Upper lobe of right lung (tissue), 1 donor: Measurements from ENCODE around the gene GABRA4. TPM values are rescaled to one million over a fixed set of nuclear protein-coding genes. Genes with fewer than 3 reads are reported as not detected.

Source experiments
- ATAC-seq: fragments of 200-7000 bp; cut with Tn5 transposase; one replicate; pipeline ENCODE4 v1.9.1; 2020; ENCODE audit warnings: mild to moderate bottlenecking, moderate library complexity
- DNase-seq: peaks from one replicate; pipeline ENCODE4 v3.0.0-alpha.2; 2020
- H3K27ac ChIP-seq: fragments of 200-600 bp; one replicate; pipeline ENCODE4 v1.8.0; 2022
- H3K27me3 ChIP-seq: fragments of 200-600 bp; one replicate; pipeline ENCODE4 v1.8.0; 2022; ENCODE audit warnings: mild to moderate bottlenecking
- H3K36me3 ChIP-seq: fragments of 200-600 bp; one replicate; pipeline ENCODE4 v1.8.0; 2022
- H3K4me1 ChIP-seq: fragments of 200-600 bp; one replicate; pipeline ENCODE4 v1.8.0; 2022
- H3K4me3 ChIP-seq: fragments of 200-600 bp; one replicate; pipeline ENCODE4 v1.8.0; 2022; ENCODE audit warnings: mild to moderate bottlenecking
- H3K9me3 ChIP-seq: fragments of 200-600 bp; one replicate; pipeline ENCODE4 v1.8.0; 2022
- intact Hi-C: fragments of 100-400 bp; cut with DNase I; formaldehyde crosslinking; loops from one replicate; pipeline ENCODE4 v1.11.0; 2022
- total RNA-seq: library from RNA; stranded (reverse); fragmentation: NEBNext Ultra II Directional; extraction: Animal tissue kit (Norgen Biotek cat#: 25700); gene quantifications from one replicate; pipeline ENCODE4 v1.2.1, GENCODE V29; 2021
- TF ChIP-seq, protein P1 (sequence below): fragments of 200-600 bp; IDR thresholded peaks from one replicate; pipeline ENCODE4 v1.8.0; 2022; ENCODE audit warnings: antibody characterized with exemption
- donor health status: DM: no; HTN: yes; CAD: no; lungs with severe emphysema.

GABRA4 gene
- total RNA-seq, 1 donor from 2014 or later = not detected

DNA sequence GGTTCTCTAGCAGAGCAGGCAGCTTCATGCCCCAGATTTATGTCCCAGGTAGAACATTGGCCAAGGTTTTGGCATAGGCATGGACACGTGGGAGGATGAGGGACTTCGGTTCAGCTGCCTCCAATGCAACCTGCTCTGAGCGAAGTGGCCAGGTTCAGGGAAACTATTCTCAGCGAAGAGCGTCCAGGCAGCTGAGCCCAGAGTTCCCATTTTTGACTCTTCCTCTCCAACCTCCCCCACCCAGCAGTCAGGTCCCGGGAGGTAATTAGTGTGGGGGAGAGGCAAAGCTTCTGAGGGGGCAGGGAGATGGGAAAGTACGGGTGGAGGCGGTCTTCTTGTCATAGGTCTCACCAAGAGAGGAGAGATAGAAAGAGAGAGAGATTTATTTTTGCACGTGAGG is 1.0 kb downstream of the GABRA4 start:
- intact Hi-C loops = no loop called here
- DNase-seq (no peak), ATAC-seq (no peak)
- Histone ChIP-seq H3K27me3 (peaks cover 38% of the 10 kb centered on the region), H3K27ac (no peak overlapping the region), H3K4me1 (peaks cover 10% of the 10 kb centered on the region), H3K9me3 (no peaks in the 10 kb centered on the region), H3K4me3 (no peak overlapping the region), H3K36me3 (no peaks in the 10 kb centered on the region)
- TF ChIP-seq, protein P1, sequence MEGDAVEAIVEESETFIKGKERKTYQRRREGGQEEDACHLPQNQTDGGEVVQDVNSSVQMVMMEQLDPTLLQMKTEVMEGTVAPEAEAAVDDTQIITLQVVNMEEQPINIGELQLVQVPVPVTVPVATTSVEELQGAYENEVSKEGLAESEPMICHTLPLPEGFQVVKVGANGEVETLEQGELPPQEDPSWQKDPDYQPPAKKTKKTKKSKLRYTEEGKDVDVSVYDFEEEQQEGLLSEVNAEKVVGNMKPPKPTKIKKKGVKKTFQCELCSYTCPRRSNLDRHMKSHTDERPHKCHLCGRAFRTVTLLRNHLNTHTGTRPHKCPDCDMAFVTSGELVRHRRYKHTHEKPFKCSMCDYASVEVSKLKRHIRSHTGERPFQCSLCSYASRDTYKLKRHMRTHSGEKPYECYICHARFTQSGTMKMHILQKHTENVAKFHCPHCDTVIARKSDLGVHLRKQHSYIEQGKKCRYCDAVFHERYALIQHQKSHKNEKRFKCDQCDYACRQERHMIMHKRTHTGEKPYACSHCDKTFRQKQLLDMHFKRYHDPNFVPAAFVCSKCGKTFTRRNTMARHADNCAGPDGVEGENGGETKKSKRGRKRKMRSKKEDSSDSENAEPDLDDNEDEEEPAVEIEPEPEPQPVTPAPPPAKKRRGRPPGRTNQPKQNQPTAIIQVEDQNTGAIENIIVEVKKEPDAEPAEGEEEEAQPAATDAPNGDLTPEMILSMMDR = no peak

DNA sequence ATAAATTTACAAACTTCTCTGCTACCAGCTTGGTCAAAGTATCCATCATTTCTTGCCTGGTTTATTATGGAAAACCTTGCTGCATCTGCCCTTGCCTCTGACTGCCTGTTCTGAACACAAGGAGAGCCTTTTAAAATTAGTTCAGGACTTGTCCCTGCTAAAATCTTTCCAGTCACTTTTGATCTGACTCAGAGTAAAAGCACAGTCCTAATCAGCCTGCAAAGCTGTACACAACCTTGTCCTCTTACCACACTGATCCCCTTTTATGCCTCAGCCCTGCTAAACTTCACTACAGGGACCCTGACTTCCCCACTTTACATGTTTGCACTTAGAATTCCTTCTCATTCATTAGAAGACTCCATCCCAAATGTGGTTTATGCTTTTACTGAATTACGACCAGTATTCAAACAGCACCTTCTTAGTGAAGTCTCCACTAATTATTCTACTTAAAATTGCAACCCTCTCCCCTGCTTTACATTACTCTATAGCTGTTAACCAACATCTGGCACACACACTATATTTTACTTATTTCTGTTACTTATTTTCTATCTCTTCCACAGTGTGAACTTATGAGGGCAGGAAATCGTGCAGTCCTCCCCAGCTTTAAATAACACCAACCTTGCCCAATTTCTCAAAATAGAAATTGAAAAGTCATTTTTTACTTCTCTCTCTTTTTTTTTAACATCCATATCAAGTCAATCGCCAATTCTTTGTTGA is 6.3 kb downstream of the GABRA4 start:
- peaks cover 8% of the 10 kb centered on the region for H3K27me3 ChIP-seq
- ATAC-seq (no peak), DNase-seq (no peak)
- intact Hi-C loops = no loop called here
- no peak overlapping the region for H3K27ac ChIP-seq
- no peaks in the 10 kb centered on the region for H3K36me3 ChIP-seq
- no peaks in the 10 kb centered on the region for H3K4me1 ChIP-seq
- H3K9me3 ChIP-seq = no peaks in the 10 kb centered on the region
- no peak overlapping the region for H3K4me3 ChIP-seq
- TF ChIP-seq, protein P1 = no peak

DNA sequence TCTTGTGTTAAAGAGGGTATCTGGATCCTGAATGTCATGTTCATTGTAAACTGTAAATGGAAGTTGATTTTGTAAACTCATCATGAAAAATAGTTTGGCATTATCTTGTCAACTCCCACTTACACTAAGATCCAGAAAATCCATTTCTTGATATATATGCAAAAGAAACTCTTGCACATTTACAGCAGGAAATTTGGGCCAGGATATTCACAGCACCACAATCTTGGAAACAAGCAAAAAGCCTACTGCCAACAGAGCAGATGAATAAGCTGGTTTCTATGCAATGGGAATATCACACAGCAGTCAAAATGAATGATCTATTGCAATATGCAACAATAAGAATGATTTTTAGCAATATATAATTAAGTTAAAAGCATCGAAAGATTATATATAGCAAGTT is 8.6 kb downstream of the GABRA4 start:
- H3K27ac ChIP-seq = no peak overlapping the region
- no peaks in the 10 kb centered on the region for H3K27me3 ChIP-seq
- ATAC-seq (no peak), DNase-seq (no peak)
- no peaks in the 10 kb centered on the region for H3K4me1 ChIP-seq
- no peaks in the 10 kb centered on the region for H3K36me3 ChIP-seq
- TF ChIP-seq, protein P1 = no peak
- H3K4me3 ChIP-seq = no peak overlapping the region
- intact Hi-C loops = no loop called here
- no peaks in the 10 kb centered on the region for H3K9me3 ChIP-seq

DNA sequence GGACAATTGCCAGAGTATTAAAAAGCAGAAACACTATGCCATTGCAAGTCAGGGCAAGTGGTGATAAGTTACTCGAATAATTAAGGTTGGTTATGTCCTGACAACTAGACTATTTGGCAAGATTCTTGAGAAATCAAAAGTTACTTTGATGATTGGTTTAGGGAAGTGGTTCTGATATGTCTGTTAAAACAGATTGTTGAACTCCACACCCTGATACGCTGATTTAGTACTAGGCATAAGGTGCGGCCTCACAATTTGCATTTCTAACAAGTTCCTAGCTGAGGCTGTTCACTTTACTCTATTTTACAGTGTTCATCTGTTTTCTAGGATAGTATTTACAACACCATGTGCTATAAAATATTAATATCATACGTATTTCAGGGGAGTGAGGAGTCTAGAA is 12.5 kb downstream of the GABRA4 start:
- TF ChIP-seq, protein P1 = no peak
- no peaks in the 10 kb centered on the region for H3K36me3 ChIP-seq
- intact Hi-C loops = no loop called here

DNA sequence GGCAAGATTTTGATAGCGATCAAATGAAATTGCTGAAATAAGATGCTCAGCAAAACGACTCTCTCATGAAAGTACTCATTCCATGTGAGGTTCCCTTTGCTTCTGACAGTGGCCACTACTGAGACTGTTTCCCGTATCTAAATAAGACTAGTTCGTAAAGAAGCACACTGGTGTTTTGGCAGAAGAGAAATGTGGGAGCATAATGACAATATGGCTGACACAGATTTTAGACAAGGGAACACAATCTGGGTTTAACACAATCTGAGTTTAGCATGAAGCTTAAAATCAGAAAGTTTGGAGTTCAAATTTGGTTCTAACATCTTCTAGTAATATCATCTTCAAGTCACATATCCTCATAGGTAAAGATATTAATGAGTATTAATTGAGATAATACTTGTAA is 13.7 kb downstream of the GABRA4 start:
- no peaks in the 10 kb centered on the region for H3K27me3 ChIP-seq
- H3K4me3 ChIP-seq = no peak overlapping the region
- H3K36me3 ChIP-seq = no peaks in the 10 kb centered on the region
- DNase-seq (no peak), ATAC-seq (no peak)
- no peak overlapping the region for H3K27ac ChIP-seq
- no peaks in the 10 kb centered on the region for H3K9me3 ChIP-seq
- TF ChIP-seq, protein P1 = no peak
- H3K4me1 ChIP-seq = no peaks in the 10 kb centered on the region
- intact Hi-C loops = no loop called here

More for the DNA sequence above, 12.5 kb downstream of the GABRA4 start:
- H3K27me3 ChIP-seq = no peaks in the 10 kb centered on the region
- no peak for DNase-seq
- H3K4me1 ChIP-seq = no peaks in the 10 kb centered on the region
- no peak overlapping the region for H3K4me3 ChIP-seq
- ATAC-seq = no peak
- no peaks in the 10 kb centered on the region for H3K9me3 ChIP-seq
- H3K27ac ChIP-seq = no peak overlapping the region

DNA sequence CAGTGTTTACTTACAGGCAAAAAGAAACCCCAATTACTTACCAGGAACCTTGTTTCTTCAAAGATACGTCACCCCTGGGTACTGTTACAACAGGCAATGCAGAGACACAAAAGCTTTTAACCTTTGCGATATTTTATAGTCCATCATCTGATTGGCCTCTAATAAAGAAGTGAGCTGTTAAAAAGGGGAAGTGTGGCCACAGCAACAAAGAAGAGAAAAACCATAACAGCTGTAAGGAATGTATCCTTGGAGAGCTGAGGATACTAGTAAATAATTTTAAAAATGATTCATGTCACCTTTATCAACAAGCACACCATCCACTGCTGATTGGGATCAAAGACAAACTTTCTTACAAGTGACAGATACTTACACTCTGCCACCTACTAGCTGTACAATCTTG is 14.1 kb downstream of the GABRA4 start:
- intact Hi-C loops = no loop called here
- H3K4me1 ChIP-seq = no peaks in the 10 kb centered on the region
- no peak for DNase-seq
- no peaks in the 10 kb centered on the region for H3K27me3 ChIP-seq
- no peaks in the 10 kb centered on the region for H3K9me3 ChIP-seq
- H3K36me3 ChIP-seq = no peaks in the 10 kb centered on the region
- no peak overlapping the region for H3K27ac ChIP-seq
- H3K4me3 ChIP-seq = no peak overlapping the region
- ATAC-seq = no peak
- TF ChIP-seq, protein P1 = no peak
